ENCODE results near the gene ZNF564. TPM values are rescaled to one million over a fixed set of nuclear protein-coding genes. Genes with fewer than 3 reads are reported as not detected.

The ZNF564 gene
- total and polyA plus RNA-seq, 10 of the 15 experiments (the other 5 are each of a cell fraction or from before 2014, with no cell fraction given) = 1.5 to 8.9 (median 5.4) TPM

DNA sequence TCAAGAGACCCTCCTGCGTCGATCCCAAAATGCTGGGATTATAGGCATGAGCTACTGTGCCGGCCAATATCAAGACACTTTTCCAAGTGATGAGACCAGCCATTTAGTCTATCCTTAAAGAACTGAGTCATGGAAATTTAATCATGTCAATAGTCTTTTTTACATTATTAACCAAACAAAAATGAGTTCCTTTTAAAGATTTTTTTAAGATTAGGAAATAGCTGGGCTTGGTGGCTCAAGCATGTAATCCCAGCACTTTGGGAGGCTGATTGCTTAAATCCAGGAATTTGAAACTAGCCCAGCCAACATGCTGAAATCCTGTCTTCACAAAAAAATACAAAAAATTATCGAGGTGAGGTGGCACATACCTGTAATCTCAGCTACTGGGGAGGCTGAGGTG, 16.7 kb upstream of the ZNF564 start:
- Histone ChIP-seq H3K27me3 (replicated peaks in 1 of 2; ENCODE audit: control insufficient read depth in 2 of 2, insufficient read depth in 2 of 2, low read length in 1 of 2) (no peaks in the 10 kb centered on the region), H3K79me2 (ENCODE audit: control insufficient read depth, insufficient read depth, low read length) (no peaks in the 10 kb centered on the region), H3K4me1 (ENCODE audit: control insufficient read depth, insufficient read depth, low read length) (no peaks in the 10 kb centered on the region), H3K9me3 (replicated peaks; ENCODE audit: control insufficient read depth, insufficient read depth, low read length) (no peaks in the 10 kb centered on the region), H3K4me3 (no peak overlapping the region), H3K36me3 (ENCODE audit: control insufficient read depth in 2 of 2, insufficient read depth in 2 of 2, low read length in 1 of 2) (no peaks in the 10 kb centered on the region), H4K20me1 (ENCODE audit: control insufficient read depth, insufficient read depth) (no peaks in the 10 kb centered on the region), H3K9ac (ENCODE audit: control insufficient read depth, insufficient read depth, low read length) (no peak overlapping the region), H2AFZ (ENCODE audit: control insufficient read depth, low read depth, low read length) (no peak overlapping the region), H3K27ac (ENCODE audit: control insufficient read depth, insufficient read depth) (no peak overlapping the region), H3K4me2 (ENCODE audit: control insufficient read depth, insufficient read depth) (no peak overlapping the region)
- in situ Hi-C loops (cut with MboI) = no loop called here
- BruUV-seq (replicated peaks) = no TSS peak
- POLR2A ChIA-PET = no interaction called here
- CTCF ChIA-PET = interaction anchor here (1.0 to 1.7 kb wide), 3 partner anchors 72 to 105 kb away, joined by 4 to 8 read pairs (median 4); no protein-coding TSS in a partner anchor
- SMC1A ChIA-PET (ENCODE audit: uncharacterized antibody, unreplicated experiment) = no interaction called here
- FAIRE-seq (no peak), DNase-seq (ENCODE audit: low read depth, low spot score) (no peak), ATAC-seq (no peak)
- 70% methylated on average over 4 of the region's 4 CpGs for WGBS (ENCODE audit: insufficient coverage, insufficient replicate concordance, low lambda C conversion rate, missing lambda C conversion rate)
- intact Hi-C loops (cut with micrococcal nuclease; ENCODE audit: unreplicated experiment) = no loop called here
- RAD21 ChIA-PET (ENCODE audit: unreplicated experiment) = interaction anchor here (0.8 to 1.2 kb wide), 2 partner anchors 36 to 129 kb away, joined by 3 read pairs; partner anchors contain the start of gene FBXW9
- TF ChIP-seq MEF2A (IDR thresholded peaks at IDR 0.05; ENCODE audit: insufficient read depth, low read depth, low read length) (no peak), ESRRA (IDR thresholded peaks at IDR 0.05; ENCODE audit: low read length) (no peak), TCF3 (IDR thresholded peaks at IDR 0.05; ENCODE audit: borderline replicate concordance, insufficient read depth, low read depth, low read length) (no peak), SP1 (IDR thresholded peaks at IDR 0.05; ENCODE audit: low read depth, low read length) (no peak), WRNIP1 (IDR thresholded peaks at IDR 0.05; ENCODE audit: borderline replicate concordance, low read depth, low read length) (no peak), RB1 (IDR thresholded peaks at IDR 0.05; ENCODE audit: borderline replicate concordance) (no peak), FOS (IDR thresholded peaks at IDR 0.05; ENCODE audit: borderline replicate concordance, extremely low read depth, insufficient read length) (no peak), POLR2AphosphoS5 (IDR thresholded peaks at IDR 0.05; ENCODE audit: low read length) (no peak), STAT3 (IDR thresholded peaks at IDR 0.05; ENCODE audit: low read depth, low read length) (no peak), JUND (IDR thresholded peaks at IDR 0.05; ENCODE audit: low read depth, low read length) (no peak), STAT1 (conservative IDR thresholded peaks at IDR 0.05) (no peak)
- TF ChIP-seq, protein P1, sequence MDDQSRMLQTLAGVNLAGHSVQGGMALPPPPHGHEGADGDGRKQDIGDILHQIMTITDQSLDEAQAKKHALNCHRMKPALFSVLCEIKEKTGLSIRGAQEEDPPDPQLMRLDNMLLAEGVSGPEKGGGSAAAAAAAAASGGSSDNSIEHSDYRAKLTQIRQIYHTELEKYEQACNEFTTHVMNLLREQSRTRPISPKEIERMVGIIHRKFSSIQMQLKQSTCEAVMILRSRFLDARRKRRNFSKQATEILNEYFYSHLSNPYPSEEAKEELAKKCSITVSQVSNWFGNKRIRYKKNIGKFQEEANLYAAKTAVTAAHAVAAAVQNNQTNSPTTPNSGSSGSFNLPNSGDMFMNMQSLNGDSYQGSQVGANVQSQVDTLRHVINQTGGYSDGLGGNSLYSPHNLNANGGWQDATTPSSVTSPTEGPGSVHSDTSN (IDR thresholded peaks at IDR 0.05; ENCODE audit: insufficient replicate concordance, low read depth, low read length) = no peak
- TF ChIP-seq, protein P2, sequence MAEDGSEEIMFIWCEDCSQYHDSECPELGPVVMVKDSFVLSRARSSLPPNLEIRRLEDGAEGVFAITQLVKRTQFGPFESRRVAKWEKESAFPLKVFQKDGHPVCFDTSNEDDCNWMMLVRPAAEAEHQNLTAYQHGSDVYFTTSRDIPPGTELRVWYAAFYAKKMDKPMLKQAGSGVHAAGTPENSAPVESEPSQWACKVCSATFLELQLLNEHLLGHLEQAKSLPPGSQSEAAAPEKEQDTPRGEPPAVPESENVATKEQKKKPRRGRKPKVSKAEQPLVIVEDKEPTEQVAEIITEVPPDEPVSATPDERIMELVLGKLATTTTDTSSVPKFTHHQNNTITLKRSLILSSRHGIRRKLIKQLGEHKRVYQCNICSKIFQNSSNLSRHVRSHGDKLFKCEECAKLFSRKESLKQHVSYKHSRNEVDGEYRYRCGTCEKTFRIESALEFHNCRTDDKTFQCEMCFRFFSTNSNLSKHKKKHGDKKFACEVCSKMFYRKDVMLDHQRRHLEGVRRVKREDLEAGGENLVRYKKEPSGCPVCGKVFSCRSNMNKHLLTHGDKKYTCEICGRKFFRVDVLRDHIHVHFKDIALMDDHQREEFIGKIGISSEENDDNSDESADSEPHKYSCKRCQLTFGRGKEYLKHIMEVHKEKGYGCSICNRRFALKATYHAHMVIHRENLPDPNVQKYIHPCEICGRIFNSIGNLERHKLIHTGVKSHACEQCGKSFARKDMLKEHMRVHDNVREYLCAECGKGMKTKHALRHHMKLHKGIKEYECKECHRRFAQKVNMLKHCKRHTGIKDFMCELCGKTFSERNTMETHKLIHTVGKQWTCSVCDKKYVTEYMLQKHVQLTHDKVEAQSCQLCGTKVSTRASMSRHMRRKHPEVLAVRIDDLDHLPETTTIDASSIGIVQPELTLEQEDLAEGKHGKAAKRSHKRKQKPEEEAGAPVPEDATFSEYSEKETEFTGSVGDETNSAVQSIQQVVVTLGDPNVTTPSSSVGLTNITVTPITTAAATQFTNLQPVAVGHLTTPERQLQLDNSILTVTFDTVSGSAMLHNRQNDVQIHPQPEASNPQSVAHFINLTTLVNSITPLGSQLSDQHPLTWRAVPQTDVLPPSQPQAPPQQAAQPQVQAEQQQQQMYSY (CRISPR knock-in tag; IDR thresholded peaks at IDR 0.05) = no peak
- TF ChIP-seq, protein P3, sequence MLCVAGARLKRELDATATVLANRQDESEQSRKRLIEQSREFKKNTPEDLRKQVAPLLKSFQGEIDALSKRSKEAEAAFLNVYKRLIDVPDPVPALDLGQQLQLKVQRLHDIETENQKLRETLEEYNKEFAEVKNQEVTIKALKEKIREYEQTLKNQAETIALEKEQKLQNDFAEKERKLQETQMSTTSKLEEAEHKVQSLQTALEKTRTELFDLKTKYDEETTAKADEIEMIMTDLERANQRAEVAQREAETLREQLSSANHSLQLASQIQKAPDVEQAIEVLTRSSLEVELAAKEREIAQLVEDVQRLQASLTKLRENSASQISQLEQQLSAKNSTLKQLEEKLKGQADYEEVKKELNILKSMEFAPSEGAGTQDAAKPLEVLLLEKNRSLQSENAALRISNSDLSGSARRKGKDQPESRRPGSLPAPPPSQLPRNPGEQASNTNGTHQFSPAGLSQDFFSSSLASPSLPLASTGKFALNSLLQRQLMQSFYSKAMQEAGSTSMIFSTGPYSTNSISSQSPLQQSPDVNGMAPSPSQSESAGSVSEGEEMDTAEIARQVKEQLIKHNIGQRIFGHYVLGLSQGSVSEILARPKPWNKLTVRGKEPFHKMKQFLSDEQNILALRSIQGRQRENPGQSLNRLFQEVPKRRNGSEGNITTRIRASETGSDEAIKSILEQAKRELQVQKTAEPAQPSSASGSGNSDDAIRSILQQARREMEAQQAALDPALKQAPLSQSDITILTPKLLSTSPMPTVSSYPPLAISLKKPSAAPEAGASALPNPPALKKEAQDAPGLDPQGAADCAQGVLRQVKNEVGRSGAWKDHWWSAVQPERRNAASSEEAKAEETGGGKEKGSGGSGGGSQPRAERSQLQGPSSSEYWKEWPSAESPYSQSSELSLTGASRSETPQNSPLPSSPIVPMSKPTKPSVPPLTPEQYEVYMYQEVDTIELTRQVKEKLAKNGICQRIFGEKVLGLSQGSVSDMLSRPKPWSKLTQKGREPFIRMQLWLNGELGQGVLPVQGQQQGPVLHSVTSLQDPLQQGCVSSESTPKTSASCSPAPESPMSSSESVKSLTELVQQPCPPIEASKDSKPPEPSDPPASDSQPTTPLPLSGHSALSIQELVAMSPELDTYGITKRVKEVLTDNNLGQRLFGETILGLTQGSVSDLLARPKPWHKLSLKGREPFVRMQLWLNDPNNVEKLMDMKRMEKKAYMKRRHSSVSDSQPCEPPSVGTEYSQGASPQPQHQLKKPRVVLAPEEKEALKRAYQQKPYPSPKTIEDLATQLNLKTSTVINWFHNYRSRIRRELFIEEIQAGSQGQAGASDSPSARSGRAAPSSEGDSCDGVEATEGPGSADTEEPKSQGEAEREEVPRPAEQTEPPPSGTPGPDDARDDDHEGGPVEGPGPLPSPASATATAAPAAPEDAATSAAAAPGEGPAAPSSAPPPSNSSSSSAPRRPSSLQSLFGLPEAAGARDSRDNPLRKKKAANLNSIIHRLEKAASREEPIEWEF (IDR thresholded peaks at IDR 0.05; ENCODE audit: insufficient replicate concordance, low read depth, low read length) = no peak

Measured in GM12878 (cell line).